Measurements from ENCODE around the gene ABCC3. TPM values are rescaled to one million over a fixed set of nuclear protein-coding genes. Genes with fewer than 3 reads are reported as not detected.

ABCC3 gene
- total and polyA plus RNA-seq, 8 donors = 13.6 to 1,043 (median 188) TPM

GRCh38 chr17:50627782-50628601 is 6.7 kb upstream of the ABCC3 start:
- Histone ChIP-seq H3K27ac (no peak overlapping the region), H3K4me1 (peaks cover 0 to 45% (median 34%) of the 10 kb centered on the region in 4 donors), H3K9me3 (no peaks in the 10 kb centered on the region), H3K27me3 (peaks cover 0 to 36% (median 0%) of the 10 kb centered on the region in 3 donors), H3K4me3 (no peak overlapping the region), H3K36me3 (no peaks in the 10 kb centered on the region)
- TF ChIP-seq EP300 (IDR thresholded peaks at IDR 0.05) (no peak), POLR2A (IDR thresholded peaks at IDR 0.05) (no peak), POLR2AphosphoS5 (IDR thresholded peaks at IDR 0.05) (no peak), CTCF (IDR thresholded peaks at IDR 0.05) (no peak)
- intact Hi-C loops (cut with DNase I; ENCODE audit: low total_unique reads) = no loop called here
- peak; percentile 42 to 77 for DNase-seq
- 19 to 35% (median 24%) methylated on average over 16 to 17 of the region's 17 CpGs for WGBS, 5 donors

GRCh38 chr17:50629902-50630301 is 4.8 kb upstream of the ABCC3 start:
- no peak for DNase-seq
- Histone ChIP-seq H3K9me3 (no peaks in the 10 kb centered on the region), H3K4me1 (peaks cover 9 to 62% (median 46%) of the 10 kb centered on the region in 4 donors), H3K27me3 (peaks cover 0 to 42% (median 7%) of the 10 kb centered on the region in 3 donors), H3K27ac (peak overlapping the region; percentile 57 to 77 (median 60)), H3K36me3 (no peaks in the 10 kb centered on the region), H3K4me3 (no peak overlapping the region)
- 48 to 60% (median 49%) methylated on average over 6 of the region's 6 CpGs for WGBS, 5 donors
- TF ChIP-seq CTCF (IDR thresholded peaks at IDR 0.05) = no peak
- TF ChIP-seq POLR2AphosphoS5 (IDR thresholded peaks at IDR 0.05) = no peak
- no peak for TF ChIP-seq POLR2A (IDR thresholded peaks at IDR 0.05)
- TF ChIP-seq EP300 (IDR thresholded peaks at IDR 0.05) = no peak
- intact Hi-C loops (cut with DNase I; ENCODE audit: low total_unique reads) = no loop called here

- H3K9me3 ChIP-seq = no peaks in the 10 kb centered on the region
- H3K4me3 ChIP-seq = no peak overlapping the region
- no peaks in the 10 kb centered on the region for H3K36me3 ChIP-seq
- 36 to 49% (median 39%) methylated on average over 7 of the region's 7 CpGs for WGBS, 5 donors
- DNase-seq = peak; percentile 92
- TF ChIP-seq POLR2A (IDR thresholded peaks at IDR 0.05) = no peak
- TF ChIP-seq POLR2AphosphoS5 (IDR thresholded peaks at IDR 0.05) = peak in 2 of 3 donors; percentile 61 to 90
- TF ChIP-seq CTCF (IDR thresholded peaks at IDR 0.05) = peak in 6 of 7 experiments; percentile 44 to 99 (median 82)
- H3K27me3 ChIP-seq = peaks cover 0 to 49% (median 12%) of the 10 kb centered on the region in 3 donors
- H3K4me1 ChIP-seq = peaks cover 12 to 69% (median 52%) of the 10 kb centered on the region in 4 donors
- intact Hi-C loops (cut with DNase I; ENCODE audit: low total_unique reads) = no loop called here
- H3K27ac ChIP-seq = peak overlapping the region; percentile 57 to 77 (median 60)
Observed at GRCh38 chr17:50630524-50631194, 4.0 kb upstream of the ABCC3 start.

GRCh38 chr17:50631195-50631907 is 3.3 kb upstream of the ABCC3 start:
- peaks cover 17 to 69% (median 50%) of the 10 kb centered on the region in 4 donors for H3K4me1 ChIP-seq
- TF ChIP-seq POLR2A (IDR thresholded peaks at IDR 0.05) (no peak), CTCF (IDR thresholded peaks at IDR 0.05) (no peak), POLR2AphosphoS5 (IDR thresholded peaks at IDR 0.05) (no peak), EP300 (IDR thresholded peaks at IDR 0.05) (no peak)
- H3K27ac ChIP-seq = peak overlapping the region in 4 of 5 donors; percentile 26 to 77 (median 56)

More at GRCh38 chr17:50631195-50631907, 3.3 kb upstream of the ABCC3 start:
- H3K36me3 ChIP-seq = no peaks in the 10 kb centered on the region
- H3K27me3 ChIP-seq = peaks cover 0 to 51% (median 12%) of the 10 kb centered on the region in 3 donors
- 64 to 75% (median 71%) methylated on average over 11 of the region's 11 CpGs for WGBS, 5 donors
- intact Hi-C loops (cut with DNase I; ENCODE audit: low total_unique reads) = no loop called here
- H3K9me3 ChIP-seq = no peaks in the 10 kb centered on the region
- DNase-seq = no peak
- no peak overlapping the region for H3K4me3 ChIP-seq

Measured in stomach (tissue), 9 donors.